GM04503 (cell line): ENCODE results near the gene HS3ST5.
"Not testable (repeated sequence)": the region's sequence is repeated elsewhere in the genome, so short reads cannot be mapped to it uniquely, and the experiment has no call there.

Experiments
- DNase-seq: peaks from one replicate; pipeline ENCODE4 v3.0.0-alpha.2; 2012; ENCODE audit warnings: low read depth

HS3ST5 gene

DNA sequence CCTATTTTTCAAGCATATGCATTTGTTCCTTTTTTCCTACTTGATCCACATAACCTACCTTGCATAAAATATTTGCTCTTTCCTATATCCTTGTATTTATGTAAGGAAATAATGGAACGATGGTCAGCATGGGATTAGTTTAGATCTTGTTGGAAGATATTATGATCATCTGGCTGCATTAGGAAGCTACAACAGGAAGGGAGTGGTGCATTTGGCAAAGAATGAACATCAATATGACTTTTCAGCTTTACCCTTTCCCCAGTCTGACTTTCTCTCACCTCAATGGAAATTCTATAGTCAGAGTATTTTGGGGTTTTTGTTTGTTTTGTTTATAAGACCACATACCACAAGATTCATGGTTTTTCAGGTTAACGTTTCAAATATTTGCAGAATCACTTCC, 66.0 kb downstream of the HS3ST5 start:
- DNase-seq = no peak

DNA sequence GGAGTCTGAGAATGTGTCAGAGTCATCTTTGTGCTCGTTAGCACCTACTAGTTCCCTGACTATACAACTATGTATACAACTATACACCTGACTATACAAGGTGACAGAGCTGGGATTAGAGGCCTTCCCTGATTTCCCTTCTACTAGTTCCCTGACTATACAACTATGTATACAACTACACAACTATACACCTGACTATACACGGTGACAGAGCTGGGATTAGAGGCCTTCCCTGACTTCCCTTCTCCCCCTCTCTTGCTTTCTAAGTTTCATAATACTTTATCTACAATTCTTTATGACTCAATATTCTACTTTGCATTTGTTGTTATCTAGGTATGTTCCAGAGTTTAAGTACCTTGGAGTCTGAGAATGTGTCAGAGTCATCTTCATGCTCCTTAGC, 68.0 kb downstream of the HS3ST5 start:
- no peak for DNase-seq

DNA sequence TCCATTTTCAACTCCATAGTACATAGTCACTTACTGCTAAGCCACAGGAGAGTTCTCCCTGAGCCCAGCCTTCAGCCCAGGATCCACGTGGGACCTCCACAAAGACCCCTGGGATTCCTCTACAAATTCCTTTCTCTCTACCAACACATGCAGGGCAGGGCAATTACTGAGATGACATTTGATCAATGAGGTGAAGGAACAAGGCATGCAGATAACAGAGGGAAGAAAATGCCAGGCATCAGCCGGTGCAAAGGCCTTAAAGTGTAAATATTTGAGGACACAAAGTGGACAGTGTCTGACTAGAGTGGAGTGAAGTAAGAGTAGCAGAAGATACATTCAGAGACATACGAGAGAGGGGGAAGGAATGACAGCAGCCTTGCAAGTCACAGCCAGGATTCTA, 70.2 kb downstream of the HS3ST5 start:
- no peak for DNase-seq

DNA sequence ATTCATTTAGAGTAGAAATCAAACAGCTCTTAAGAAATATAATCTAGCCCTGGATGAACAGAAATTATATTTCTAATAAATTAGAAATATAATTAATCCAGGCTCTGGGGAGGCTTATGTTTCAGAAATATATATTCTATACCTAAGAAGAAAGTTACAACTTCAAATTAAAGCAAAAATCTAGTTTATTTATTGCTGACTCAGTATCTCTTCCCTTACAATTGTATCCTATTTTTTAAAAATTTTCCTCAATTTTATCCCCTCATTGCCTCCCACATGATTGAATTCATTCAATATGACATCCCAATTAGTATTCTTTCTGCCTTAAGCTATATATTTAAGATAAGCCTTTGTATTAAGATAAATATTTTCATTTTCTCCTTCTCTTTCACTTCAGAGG, 71.4 kb downstream of the HS3ST5 start:
- no peak for DNase-seq

DNA sequence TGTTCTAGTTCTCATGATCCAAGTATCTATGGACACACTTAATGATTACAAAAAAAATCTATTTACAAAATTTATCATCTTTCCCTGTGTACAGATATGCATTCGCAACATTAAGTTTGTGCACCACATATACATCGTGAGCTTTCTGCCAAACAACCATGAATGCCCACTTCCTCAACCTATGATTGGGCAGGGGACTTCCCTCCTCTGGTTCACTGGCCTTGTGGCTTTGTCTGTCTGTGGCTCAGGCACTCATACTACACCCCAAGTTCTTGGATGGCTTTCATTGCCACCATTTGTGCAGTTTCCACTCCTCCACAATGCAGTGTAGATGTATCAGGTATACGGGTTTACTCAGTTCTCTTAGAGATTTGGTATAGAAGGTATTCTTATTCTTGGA, 74.9 kb downstream of the HS3ST5 start:
- DNase-seq = no peak

DNA sequence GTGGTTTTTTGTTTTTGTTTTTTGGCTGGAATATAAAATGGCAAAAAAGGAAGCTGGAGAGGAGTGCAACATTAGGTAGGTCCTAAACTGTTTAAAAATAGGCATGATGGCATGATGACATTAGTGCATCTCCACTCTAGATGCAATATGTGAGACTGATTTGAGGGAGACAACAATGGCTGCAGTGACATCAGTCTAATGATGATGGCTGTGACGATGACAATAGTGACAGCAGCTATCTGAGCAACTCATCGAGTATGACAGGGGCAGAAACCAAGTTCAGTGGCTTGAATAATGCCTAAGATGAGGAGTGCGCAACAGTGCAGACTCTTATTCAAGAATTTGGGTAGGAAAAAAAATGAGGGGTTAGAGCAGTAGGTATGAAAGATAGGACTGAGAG, 82.0 kb downstream of the HS3ST5 start:
- DNase-seq = no peak

DNA sequence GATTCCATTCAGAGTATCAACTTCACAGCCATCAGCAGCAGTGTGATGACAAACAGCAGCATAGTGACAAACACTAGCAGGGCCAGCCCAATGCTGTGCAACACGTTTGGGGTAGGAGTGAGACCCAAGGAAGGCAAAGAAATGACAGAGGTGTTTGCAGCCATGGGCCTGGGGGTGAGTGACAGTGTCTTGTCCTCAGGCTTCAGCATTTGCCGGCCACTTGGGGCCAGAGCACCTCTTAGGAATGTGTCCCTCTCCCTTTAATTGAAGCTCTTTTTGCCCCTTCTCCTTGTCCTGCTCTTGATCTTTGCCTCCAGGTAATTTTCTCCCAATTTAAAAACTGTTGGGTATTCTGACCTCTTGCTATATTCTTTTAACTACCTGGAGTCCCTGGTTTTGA, 84.4 kb downstream of the HS3ST5 start:
- no peak for DNase-seq

DNA sequence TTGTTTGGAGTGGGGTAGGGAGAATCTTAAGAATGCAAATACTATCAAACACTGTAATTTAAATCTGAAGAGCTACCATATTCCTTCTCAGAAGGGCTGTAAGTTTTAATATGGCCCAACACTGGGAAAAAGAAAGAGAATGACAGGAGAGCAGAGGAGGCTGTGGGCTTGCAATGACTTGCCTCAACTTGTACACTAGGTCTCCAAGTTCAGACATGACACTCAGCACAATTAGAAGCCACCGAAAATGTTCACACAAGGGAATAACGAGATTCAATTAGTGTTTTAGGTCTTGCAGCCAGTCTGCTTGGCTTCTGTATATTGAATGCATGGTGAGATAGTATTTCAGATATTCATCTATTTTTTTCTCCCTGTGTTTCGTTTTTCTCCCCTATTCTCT, 89.4 kb downstream of the HS3ST5 start:
- DNase-seq = no peak

DNA sequence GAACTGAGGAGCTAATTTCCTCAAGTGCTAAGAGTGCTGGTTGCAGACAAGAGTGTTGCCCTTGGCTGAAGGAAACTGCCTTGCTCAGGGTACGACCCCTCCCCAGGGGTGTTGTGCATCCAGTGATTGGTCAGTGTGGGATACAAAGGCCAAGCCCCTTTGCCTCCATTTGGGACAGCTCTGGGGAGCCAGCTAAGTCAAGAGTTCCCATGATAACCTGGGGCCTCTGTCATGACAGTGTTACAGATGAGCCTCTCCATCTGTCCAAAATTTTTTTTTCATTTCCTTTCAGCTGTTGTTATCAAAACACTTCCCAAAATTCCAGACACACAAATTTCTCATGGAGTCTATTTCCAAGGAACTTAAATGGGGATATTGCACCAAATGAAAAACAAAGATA, 93.3 kb downstream of the HS3ST5 start:
- no peak for DNase-seq

DNA sequence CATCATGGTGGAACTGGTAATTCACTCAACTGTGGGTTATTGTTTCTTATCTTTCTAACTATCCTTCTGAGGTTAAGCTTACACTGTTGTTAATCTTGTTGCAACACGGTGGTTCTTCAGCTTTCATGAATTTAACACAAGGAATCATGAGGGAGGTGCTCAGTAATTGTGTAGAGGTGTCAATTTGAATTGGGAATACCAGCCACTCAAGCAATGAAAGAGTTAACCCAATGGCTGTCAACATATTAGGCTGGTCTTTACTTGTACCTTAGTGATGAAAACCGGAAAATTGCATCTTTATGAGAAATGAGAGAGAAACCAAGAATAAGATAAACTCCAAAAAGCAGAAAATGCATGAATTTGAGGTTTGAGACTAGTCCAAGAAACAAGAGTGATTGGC, 95.7 kb downstream of the HS3ST5 start:
- DNase-seq = no peak

DNA sequence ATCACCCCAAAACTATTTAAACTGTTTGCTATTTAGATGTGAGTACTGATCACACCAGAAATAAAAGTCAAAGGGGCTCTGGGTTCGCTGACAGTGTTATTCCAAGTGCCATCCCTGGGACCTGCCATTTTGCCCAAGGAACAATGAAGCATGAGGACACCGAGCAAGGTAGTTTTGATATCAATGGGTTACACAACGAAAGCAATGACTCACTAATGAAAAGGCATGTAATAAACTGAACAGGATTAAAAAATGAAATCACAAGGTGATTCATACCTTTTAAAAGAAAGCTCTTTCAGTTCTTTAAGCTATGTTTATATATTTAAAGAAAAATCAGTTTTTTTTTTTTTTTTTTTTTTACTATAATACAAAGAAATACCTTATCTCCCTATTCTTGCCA, 102.0 kb downstream of the HS3ST5 start:
- no peak for DNase-seq

DNA sequence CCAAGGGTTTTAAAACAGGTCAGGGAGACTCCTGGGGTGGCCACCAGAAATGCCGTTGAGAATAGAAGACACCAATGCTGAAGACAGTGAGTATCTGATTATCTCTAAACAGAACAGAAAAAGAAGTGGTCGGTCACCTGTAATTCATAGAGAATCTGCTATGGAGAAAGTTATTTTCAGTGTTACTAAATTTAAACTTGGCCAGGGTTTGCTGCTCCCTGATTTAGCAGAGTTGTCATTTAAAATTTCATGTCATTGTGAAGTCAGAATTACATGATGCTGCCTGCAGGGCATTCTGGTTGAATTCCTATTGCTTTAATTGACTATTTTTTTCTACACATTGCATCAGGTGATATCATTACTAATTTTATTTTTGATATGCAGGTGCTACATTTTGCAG, 114.1 kb downstream of the HS3ST5 start:
- DNase-seq = no peak

DNA sequence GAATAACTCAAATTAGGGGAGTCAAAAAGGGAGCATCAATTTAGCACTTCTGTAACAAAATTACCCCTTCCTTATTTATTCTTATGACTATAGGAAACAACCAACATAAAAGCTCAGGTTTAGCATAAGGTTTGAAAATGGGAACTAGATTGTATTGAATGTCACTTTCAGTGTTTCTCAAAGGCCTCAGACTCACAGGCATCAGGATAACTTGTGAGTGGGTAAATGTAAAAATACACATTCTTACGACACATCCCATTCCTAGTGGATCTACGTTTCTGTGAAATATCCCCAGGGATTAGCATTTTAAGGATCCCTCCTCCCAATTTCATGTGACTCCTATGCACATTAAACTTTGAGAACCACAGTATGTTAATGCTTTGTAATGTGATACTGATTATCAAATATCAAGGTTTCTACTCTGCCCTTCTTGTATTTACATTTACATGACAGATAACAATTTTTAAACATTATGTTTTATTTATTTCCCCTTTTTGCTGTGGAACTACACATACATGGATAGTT, 114.8 kb downstream of the HS3ST5 start:
- DNase-seq = no peak

DNA sequence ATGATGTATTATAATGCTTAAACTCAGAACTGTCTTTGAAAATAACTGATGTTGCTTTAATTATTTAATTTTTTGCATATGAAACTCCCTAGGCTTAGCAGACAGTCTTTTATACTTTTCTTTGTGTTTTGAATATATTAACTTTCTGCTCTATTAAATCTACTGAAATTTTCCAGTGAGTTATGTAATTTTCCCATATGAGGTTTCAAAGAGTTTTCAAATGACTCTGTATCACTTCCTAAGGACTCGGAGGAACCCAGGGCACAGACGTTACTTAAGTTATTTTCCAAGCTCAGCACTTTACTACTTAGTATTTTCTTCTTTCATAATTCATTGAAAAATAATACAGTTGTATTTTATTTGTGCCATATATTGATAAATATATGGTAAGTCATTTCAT, 122.6 kb downstream of the HS3ST5 start:
- DNase-seq = no peak

DNA sequence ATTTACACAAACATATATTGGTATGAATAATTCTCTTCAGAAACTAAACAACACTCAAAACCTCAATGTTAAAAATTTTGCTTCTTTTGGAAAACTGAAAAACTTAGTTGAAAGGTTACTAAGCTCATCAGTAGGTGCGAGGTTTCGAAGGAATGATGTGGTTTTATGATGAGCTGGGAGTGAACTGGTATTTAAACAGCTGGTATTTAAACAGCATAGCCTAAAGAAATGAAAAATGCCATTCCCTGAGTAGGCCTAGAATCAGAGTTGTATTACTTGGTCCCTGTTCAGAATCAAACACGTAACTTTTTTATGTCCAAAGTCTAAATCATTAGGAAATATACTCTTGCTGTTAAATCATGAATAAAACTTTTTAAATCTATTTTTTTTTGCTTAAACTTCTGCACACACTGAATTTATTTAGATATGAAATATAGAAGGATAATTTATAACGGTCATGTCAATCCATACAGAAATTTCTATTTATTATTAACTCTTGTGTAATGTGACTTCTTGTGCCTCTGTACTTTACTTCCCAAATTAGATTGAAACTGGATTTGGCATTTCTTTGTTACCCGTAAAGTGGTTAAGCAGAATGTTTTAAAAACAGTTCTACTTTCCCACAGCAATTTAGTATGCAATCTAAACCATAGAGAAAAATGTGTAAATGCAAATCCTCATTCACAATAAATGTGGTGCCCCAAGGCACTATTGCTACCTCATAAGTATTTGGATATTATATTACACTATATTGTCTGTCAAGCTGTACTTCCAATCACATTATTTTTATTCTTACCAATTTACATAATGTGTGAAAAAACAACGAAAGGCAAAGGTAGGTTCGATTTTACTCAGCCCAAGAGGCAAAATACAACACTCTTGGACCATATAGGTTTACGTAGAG, 124.1 kb downstream of the HS3ST5 start:
- DNase-seq = no peak

DNA sequence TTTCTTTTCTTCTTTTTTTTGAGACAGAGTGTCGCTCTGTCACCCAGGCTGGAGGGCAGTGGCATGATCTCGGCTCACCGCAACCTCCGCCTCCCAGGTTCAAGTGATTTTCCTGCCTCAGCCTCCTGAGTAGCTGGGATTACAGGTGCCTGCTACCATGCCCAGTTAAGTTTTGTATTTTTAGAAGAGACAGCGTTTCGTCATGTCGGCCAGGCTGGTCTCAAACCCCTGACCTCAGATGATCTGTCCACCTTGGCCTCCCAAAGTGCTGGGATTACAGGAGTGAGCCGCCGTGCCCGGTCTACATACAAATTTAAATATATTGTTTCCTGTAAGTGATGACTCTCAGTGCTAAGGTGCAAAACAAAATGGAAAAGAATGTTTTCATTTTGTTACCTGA, 124.8 kb downstream of the HS3ST5 start:
- not testable (repeated sequence) for DNase-seq

DNA sequence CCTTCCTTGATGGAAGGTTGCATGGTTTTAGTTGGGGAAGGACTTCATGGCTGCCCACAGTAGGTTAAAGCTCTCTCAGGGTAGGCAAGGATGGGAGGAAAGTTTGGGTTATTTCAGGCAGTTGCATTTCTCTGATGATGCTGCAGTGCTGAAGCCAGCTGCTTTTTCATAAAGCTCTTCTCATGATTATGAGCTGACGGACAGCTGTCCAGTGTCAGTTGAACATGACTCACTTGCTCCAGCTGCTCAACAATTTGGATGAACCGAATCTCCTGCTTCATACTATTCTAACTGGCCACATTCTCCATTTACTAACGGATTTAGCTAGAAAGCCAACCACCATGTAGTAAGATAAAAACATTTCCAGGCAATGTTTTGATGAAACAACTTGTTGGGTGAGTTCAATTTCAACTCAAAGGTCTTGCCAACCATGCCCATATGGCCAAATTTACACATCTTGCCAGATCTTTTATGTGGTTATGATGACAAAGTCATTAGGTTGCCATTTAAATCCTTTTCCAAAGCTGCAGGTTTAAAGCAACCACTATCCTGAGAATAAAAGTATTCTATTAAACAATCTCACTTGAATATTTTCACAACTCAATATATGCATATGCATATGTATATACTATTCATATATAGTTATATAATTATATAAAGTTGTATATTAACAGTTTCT, 125.9 kb downstream of the HS3ST5 start:
- no peak for DNase-seq

DNA sequence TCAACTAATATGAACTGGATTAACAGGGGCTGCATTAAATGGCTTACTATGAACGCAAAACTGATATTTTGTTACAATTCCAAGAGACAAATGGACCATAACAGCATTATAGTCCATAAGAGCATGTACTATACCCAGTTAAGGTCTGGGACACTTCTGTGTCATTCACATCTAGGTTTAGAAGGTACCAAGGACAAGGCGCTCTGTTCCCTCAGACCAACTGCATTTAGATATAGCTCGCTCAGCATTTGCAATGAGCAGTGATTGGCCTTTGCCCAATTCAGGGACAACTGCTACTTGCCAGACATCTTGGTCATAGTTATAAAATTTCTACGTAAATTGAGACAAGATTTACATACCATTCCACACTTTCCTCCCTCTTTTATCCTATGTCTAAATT, 132.4 kb downstream of the HS3ST5 start:
- no peak for DNase-seq

DNA sequence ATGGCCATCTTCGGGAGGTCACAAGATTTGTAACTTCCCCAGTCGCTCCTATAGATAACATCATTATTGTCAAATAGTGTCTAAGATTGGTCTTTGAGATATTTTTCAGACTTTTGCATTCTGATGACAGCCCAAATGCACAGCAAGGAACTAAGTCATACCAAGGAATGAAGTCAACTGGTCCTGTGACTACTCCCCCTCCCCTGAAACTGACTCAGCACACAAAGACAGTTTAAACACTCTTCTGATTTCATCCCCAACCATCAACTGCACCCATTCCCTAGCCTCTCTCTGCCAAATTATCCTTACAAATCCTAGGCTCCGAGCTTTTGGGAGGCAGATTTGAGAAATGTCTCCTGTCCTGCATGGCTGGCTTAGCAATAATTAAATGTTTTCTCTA, 139.4 kb downstream of the HS3ST5 start:
- no peak for DNase-seq

DNA sequence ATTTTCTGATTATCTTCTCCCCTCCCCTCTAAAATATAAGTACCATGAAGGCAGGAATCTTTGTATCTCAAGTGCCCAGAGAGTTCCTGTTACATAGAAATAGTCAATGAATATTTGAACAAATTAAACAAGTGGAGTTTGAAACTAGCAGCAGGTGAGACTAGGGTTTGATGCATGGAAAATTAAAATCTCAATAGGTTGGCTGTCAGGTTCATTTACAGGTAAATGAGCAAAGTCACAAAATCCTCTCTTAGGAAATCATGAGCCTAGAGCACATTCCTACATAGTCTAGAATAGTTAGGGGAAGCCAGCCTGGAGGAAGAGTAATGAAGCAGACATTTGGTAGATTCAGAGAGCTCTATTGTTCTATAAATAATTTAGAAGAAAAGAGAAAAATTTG, 140.4 kb downstream of the HS3ST5 start:
- no peak for DNase-seq

DNA sequence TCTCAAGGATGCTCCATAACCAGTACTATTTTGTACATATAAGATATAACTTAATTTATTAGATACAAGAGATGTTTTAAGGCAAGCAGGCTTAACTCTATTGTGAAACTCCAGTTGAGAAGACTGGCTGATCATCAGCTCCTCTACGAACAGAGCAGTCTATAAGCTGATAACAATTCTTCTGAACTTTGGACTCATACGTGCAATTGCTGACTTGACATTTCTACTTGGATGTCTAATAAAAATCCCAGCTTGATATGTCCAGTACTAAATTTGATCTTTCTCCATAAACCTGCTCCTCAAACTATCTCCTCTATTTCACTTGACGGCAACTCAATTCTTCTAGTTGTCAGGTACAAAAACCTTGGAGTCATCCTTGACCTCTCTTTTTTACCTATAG, 141.9 kb downstream of the HS3ST5 start:
- DNase-seq = no peak

DNA sequence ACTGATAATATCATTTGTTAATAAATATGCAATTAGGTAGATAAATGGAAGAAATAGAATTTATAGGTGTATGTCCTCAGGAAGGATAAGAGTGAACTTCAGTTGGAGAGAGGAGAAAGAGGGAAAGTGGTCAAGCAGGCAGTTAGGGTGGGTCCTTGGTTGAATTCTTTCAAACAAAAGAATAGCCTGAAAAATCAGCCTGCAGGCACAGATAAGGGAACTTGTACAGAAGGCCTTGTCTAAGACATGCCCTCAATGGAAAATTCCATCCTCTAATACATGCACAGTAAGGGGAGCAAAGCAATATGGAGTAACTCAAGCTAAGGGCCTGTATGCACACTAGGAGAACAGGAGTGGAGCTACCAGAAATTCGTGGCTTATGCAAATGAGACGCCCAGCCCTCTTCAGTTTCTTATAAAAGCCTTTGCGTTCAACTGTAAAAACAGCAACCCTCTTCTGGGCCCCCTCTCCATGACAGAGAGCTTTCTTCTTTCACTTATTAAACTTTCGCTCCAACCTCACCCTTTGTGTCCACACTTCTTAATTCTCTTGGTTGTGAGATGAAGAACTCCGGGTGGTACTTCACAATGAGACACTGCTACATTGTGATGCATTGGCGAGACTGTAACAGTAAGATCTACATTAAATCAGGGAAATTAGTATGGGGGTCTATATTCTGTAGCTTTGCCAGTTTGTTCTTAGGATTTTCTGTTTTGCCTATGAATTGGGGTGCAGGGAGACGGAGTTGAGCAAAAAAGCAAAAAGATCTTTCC, 147.0 kb downstream of the HS3ST5 start:
- DNase-seq = no peak

DNA sequence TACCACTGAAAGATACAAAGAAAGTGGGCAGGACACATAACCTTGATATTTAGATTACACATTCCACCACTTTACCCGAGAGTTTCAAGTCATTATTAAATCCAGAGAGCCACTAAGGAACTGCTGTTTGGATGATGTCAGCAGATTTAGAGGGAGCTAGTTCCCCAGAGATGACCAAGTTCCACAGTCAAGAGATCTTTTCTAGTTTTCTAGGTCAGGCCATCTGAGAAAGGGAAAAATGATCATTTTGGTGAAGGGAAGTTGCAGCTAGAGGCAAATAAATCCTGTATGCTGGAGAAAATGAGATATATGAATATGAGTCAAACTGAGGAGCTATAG, 147.8 kb downstream of the HS3ST5 start:
- no peak for DNase-seq
